ENCODE data around the gene LEMD2.

- TF ChIP-seq CTCF (IDR thresholded peaks at IDR 0.05; ENCODE audit: extremely low read depth in 1 of 2, insufficient read depth in 1 of 2, low read depth in 1 of 2, low read length in 2 of 2) = no peak
- no peak for TF ChIP-seq POLR2AphosphoS5 (IDR thresholded peaks at IDR 0.05; ENCODE audit: insufficient read depth, low read depth, low read length)
- TF ChIP-seq MYC (IDR thresholded peaks at IDR 0.05; ENCODE audit: low read depth, low read length) = no peak
- no peak for TF ChIP-seq JUN (IDR thresholded peaks at IDR 0.05; ENCODE audit: borderline replicate concordance, insufficient read depth, insufficient read length, low read depth)
- TF ChIP-seq MAX (IDR thresholded peaks at IDR 0.05; ENCODE audit: insufficient read depth, insufficient read length) = no peak
- TF ChIP-seq POLR2A (IDR thresholded peaks at IDR 0.05; ENCODE audit: low read depth, low read length) = no peak
- no peak for TF ChIP-seq EZH2 (IDR thresholded peaks at IDR 0.05; ENCODE audit: borderline replicate concordance, low read depth, low read length, severe bottlenecking)
- TF ChIP-seq GATA2 (IDR thresholded peaks at IDR 0.05; ENCODE audit: insufficient read depth, insufficient read length, low read depth, low read length) = no peak
Observed at GRCh38 chr6:33757113-33757512, 31.8 kb downstream of the LEMD2 start.
